KMS-11 (cell line): Measurements from ENCODE around the gene CEP131.

Experiments used
- H2AFZ ChIP-seq: fragments of 200-600 bp; sonication (generic); 2 replicates; pipeline ENCODE4 v1.6.1; 2016; ENCODE audit warnings: antibody characterized with exemption, mixed run types, low read depth
- H3K27ac ChIP-seq: fragments of 200-600 bp; sonication (generic); 2 replicates; pipeline ENCODE4 v1.6.1; 2016; ENCODE audit warnings: mild to moderate bottlenecking, mixed run types
- H3K27me3 ChIP-seq: fragments of 200-600 bp; sonication (generic); 2 replicates; pipeline ENCODE4 v1.6.1; 2017; ENCODE audit warnings: mild to moderate bottlenecking, low read depth, mixed run types, moderate library complexity; ENCODE audit not compliant: insufficient read depth
- H3K36me3 ChIP-seq: fragments of 200-600 bp; sonication (generic); 2 replicates; pipeline ENCODE4 v1.6.1; 2017; ENCODE audit warnings: mild to moderate bottlenecking, mixed run types; ENCODE audit not compliant: insufficient read depth
- H3K4me1 ChIP-seq: fragments of 200-600 bp; sonication (generic); 2 replicates; pipeline ENCODE4 v1.6.1; 2016; ENCODE audit warnings: mild to moderate bottlenecking, low read depth, mixed run types; ENCODE audit not compliant: poor library complexity, severe bottlenecking
- H3K4me2 ChIP-seq: fragments of 200-600 bp; sonication (generic); 2 replicates; pipeline ENCODE4 v1.7.0; 2016; ENCODE audit warnings: mild to moderate bottlenecking, mixed run types
- H3K4me3 ChIP-seq: fragments of 200-600 bp; sonication (generic); IDR thresholded peaks from 2 replicates; pipeline ENCODE4 v1.6.1; 2017; ENCODE audit warnings: low read depth, low read length, mixed read lengths; ENCODE audit not compliant: insufficient read depth
- H3K79me2 ChIP-seq: fragments of 200-600 bp; sonication (generic); 2 replicates; pipeline ENCODE4 v1.6.1; 2016; ENCODE audit warnings: low read depth, mixed run types; ENCODE audit not compliant: insufficient read depth
- H3K9ac ChIP-seq: fragments of 200-600 bp; sonication (generic); 2 replicates; pipeline ENCODE4 v1.6.1; 2016; ENCODE audit warnings: mild to moderate bottlenecking, mixed run types
- H4K20me1 ChIP-seq: fragments of 200-600 bp; sonication (generic); 2 replicates; pipeline ENCODE4 v1.6.1; 2016; ENCODE audit warnings: mild to moderate bottlenecking, mixed run types; ENCODE audit not compliant: insufficient read depth
- TF ChIP-seq, protein P1 (sequence below): fragments of 200-600 bp; sonication (generic); conservative IDR thresholded peaks from 2 replicates; pipeline ENCODE4 v1.6.1; 2017; ENCODE audit warnings: low read depth, mild to moderate bottlenecking, antibody characterized with exemption, low read length, moderate library complexity, mixed read lengths

Gene CEP131

DNA sequence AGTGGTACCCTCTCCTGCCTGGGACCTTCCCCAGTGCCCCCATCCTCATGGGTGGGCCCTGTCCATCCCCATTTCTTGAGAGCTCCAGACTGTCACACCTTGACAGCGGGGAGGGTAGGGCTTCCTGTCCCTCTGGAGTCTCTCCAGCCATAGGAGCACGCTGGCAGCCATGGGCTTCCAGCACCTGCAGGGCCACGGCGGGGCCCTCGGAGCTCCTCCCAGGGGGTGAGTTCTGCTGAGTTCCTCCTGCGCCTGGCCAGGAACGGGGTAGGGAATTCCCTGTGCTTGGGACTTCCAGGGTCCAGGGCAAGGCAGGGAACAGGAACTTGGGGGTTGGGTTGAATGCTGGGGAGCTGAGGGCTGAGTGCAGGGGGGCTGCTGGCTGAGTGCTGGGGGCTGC lies 33.7 kb downstream of the CEP131 start:
- Histone ChIP-seq H3K9ac (no peak overlapping the region), H3K79me2 (no peaks in the 10 kb centered on the region), H3K4me2 (no peak overlapping the region), H2AFZ (no peak overlapping the region), H3K27ac (no peak overlapping the region), H4K20me1 (no peaks in the 10 kb centered on the region), H3K4me3 (no peak overlapping the region), H3K36me3 (no peaks in the 10 kb centered on the region), H3K4me1 (no peaks in the 10 kb centered on the region), H3K27me3 (peaks cover 24% of the 10 kb centered on the region)
- TF ChIP-seq, protein P1, sequence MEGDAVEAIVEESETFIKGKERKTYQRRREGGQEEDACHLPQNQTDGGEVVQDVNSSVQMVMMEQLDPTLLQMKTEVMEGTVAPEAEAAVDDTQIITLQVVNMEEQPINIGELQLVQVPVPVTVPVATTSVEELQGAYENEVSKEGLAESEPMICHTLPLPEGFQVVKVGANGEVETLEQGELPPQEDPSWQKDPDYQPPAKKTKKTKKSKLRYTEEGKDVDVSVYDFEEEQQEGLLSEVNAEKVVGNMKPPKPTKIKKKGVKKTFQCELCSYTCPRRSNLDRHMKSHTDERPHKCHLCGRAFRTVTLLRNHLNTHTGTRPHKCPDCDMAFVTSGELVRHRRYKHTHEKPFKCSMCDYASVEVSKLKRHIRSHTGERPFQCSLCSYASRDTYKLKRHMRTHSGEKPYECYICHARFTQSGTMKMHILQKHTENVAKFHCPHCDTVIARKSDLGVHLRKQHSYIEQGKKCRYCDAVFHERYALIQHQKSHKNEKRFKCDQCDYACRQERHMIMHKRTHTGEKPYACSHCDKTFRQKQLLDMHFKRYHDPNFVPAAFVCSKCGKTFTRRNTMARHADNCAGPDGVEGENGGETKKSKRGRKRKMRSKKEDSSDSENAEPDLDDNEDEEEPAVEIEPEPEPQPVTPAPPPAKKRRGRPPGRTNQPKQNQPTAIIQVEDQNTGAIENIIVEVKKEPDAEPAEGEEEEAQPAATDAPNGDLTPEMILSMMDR, result no peak

DNA sequence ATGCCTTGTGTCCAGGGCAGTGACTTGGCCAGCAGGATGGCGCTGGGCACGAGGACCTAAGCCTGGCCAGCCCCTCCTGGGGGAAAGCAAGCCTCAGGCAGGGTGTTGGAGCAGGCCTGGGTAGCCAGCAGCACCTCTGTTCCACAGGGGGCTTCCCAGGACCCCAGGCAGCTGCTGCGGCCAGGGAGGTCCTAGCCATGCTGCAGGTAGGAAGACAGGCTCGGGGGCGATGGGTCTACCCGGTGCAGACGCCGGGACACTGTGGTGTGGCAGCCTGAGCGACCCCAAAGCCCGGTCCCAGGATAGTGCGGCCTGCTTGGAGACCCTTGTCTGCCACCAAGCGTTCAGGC lies 34.3 kb downstream of the CEP131 start:
- H3K79me2 ChIP-seq, result no peaks in the 10 kb centered on the region
- H3K4me1 ChIP-seq, result no peaks in the 10 kb centered on the region
- TF ChIP-seq, protein P1, result no peak
- H3K9ac ChIP-seq, result no peak overlapping the region
- H3K36me3 ChIP-seq, result no peaks in the 10 kb centered on the region
- H2AFZ ChIP-seq, result no peak overlapping the region
- H3K27me3 ChIP-seq, result peaks cover 29% of the 10 kb centered on the region
- H3K27ac ChIP-seq, result no peak overlapping the region
- no peaks in the 10 kb centered on the region for H4K20me1 ChIP-seq
- no peak overlapping the region for H3K4me3 ChIP-seq
- no peak overlapping the region for H3K4me2 ChIP-seq

DNA sequence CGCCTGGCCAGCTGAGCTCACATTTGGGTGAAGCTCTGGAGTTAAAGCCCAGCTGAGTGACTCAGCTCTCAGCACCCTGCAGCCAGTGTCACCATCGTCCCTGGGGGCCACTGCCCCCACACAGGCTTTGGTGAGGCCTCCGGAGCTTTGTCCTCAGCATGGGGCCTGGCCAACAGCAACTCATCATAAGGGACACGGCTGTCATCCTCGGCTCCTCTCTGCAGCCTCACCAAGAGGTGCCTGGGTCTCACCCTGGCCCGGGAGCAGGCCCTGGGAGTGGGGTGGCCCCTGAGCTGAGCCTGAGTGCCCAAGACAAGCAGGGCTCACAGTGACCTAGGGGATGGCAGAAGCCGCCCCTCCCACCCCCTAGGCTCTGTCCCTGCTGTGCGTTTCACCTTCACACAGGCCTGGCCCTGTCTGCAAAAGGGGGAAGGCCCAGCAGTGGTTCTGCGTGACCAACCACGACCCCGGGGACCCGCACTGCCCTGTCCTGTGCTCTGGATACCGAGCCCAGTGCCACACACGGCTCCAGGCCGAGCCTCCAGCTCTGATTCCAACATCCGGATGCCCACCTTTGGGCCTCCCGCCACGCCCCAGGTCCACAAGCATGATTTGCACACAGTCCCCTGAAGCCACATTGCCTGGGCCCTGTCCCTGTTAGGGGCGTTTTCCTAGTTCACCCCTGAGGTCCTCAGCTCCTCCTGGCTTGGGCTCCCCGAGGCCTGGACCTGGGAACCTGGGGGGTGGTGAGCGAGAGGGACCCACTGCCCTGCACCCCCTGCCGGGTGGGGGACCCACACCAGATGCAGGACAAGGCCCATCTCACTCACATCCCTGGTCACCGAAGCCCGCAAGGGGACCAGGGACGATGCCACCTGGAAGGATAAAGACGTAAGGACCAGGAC lies 34.9 kb downstream of the CEP131 start:
- Histone ChIP-seq H3K4me1 (no peaks in the 10 kb centered on the region), H3K27me3 (peaks cover 36% of the 10 kb centered on the region), H3K9ac (no peak overlapping the region), H4K20me1 (no peaks in the 10 kb centered on the region), H3K4me3 (no peak overlapping the region), H2AFZ (no peak overlapping the region), H3K79me2 (no peaks in the 10 kb centered on the region), H3K36me3 (no peaks in the 10 kb centered on the region), H3K4me2 (no peak overlapping the region), H3K27ac (no peak overlapping the region)
- TF ChIP-seq, protein P1, result no peak

DNA sequence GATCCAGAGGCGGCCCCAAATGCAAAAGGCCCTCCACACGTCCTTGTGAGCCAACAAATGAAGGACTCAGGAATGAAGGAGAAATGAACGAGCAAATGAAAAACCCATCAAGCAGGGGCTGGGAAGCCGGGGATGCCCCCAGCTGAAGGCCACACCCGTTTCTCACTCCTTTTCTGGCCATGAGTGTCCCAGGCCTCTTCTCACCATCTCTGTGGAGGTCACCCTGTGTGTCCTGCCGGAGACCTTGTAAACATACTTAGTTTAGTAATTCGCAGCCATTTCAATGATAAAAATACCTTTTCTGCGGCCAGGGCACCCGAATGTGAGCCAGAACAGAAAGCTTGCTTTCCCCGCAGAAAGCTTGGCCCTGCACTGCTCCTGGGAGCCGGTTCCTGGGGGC lies 35.6 kb downstream of the CEP131 start:
- no peaks in the 10 kb centered on the region for H4K20me1 ChIP-seq
- no peak overlapping the region for H3K9ac ChIP-seq
- TF ChIP-seq, protein P1, result no peak
- peaks cover 43% of the 10 kb centered on the region for H3K27me3 ChIP-seq
- no peaks in the 10 kb centered on the region for H3K79me2 ChIP-seq
- no peaks in the 10 kb centered on the region for H3K36me3 ChIP-seq
- H3K4me2 ChIP-seq, result no peak overlapping the region
- H3K27ac ChIP-seq, result no peak overlapping the region
- H2AFZ ChIP-seq, result no peak overlapping the region
- no peaks in the 10 kb centered on the region for H3K4me1 ChIP-seq
- no peak overlapping the region for H3K4me3 ChIP-seq
